NCI-H2107 treated with DMSO at 0.1 percent for 48 hours (cell line): ENCODE measurements around the gene FZD10.

Source experiments
- DNase-seq: peaks from one replicate; lab custom pipeline; 2025; ENCODE audit not compliant: unreplicated experiment; lab: John Stamatoyannopoulos, UW

The FZD10 gene

DNA sequence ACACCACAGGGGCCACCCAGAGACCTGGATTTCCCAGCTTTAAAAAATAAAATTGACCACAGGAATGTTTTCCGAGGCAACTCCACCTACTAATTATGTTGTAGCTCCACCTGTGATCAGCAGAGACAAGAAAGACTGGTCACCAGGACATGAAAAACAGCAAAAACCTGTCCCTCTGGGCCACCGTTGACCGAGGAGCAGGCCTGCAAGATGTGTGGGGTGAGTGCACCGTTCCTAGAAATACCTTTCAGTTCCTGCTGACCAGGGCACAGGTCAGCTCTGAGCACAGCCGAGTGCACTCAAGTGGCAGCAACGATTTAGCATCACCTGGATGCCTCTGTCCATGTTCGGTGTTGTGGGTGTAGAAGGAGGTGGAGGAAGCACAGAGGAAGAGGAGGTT, 16.9 kb downstream of the FZD10 start:
- no peak for DNase-seq

DNA sequence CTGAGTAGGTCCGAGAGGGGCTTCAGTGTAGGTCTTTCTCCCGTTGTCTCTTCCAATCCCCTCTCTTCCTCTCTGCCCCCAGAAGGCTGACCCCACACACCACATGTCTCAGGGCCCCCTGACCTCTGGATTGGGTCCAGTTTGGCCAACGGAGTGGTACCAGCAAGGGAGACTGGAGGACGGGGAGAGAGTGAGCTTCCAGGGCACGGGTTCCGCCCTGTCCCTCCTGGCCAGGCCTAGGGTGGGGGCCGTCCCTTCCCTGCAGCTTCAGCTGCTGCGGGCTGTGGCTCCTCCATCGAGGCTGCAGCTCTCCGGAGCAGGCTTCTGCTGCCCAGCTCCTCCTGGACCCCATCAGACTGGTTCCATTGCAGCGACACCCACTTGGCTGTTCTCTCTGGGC, 17.4 kb downstream of the FZD10 start:
- DNase-seq: no peak

DNA sequence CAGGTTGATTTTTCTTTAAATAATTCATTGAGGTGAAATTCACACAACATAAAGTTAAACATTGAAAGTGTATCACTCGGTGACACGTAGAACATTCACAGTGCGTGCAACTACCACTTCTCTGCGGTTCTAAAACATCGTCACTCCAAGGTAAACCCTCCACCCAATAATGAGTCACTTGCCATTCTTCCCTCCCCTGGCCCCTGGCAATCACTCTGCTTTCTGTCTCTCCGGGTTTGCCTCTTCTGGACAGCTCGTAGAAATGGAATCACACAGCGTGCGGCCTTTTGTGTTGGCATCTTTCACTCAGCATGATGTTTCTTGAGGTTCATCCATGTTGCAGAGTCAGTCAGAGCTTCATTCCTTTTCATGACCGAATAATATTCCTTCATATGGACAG, 18.9 kb downstream of the FZD10 start:
- no peak for DNase-seq

DNA sequence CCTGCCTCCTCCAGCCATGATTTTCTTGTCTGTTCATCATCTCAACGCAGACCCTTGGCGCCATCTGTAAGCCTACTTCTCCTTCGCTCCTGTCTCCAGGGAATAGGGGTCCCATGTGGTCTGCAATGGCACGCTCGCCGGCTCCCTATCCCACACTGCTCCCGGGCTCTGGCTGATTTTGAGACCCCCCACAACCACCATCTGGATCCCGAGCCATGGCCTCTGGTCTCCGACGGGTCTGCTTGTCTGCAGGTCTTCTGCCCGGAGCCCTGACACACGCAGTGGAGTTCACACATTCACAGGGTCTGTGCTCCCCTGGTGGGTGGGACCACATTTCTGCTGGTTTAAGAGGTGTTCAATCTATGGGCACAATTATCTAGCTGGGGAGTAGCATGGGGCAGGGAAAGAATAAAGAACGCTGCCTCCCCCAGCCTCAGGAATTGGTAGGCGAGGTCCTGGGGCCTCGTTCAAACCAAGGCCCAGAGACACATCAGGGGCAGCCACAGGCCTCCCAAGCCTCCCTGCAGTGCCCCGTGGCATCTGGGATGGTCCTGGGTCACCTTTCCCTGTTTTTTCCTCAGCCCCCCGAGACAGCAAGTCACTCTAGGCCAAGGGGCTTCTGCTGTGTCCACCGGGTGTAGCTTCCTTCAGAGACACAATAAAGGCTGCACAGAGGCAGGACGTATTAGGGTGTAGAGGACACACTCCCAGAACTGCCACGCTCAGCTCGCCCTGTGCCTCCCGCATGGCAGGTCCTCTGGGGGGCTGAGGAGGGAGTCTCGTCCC, 21.5 kb downstream of the FZD10 start:
- DNase-seq: no peak

DNA sequence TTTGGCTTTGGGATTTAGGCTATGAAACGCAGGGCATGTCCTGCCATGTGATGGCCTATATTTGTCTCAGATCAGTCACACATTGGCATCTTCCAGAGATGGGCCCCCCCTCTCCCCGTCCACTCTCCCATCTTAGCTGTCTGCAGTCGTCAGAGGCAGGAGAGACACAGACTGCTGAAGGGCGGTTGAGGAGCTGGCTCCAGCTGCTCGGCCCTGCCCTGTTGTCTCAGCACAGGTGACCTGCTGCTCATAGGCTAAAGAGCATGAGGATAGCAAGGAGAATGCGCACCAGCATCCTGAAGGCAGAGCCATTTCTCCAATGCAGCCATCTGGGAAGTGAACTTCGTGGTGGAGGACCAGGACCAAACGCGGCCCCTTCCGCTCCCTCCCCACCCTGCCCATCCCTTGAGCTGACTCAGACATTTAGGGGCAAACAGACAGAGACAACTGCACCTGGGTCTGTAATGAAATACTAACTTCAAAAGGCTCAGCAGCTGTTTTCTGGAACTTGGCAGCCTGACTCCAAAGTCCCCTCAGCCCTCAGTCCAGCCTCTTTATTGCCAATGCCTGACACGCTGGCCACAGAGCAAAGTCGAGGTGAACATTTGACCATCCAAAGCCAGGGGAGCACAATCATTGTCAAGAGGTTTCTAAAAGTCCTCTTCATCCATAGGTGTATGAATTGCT, 22.3 kb downstream of the FZD10 start:
- no peak for DNase-seq

DNA sequence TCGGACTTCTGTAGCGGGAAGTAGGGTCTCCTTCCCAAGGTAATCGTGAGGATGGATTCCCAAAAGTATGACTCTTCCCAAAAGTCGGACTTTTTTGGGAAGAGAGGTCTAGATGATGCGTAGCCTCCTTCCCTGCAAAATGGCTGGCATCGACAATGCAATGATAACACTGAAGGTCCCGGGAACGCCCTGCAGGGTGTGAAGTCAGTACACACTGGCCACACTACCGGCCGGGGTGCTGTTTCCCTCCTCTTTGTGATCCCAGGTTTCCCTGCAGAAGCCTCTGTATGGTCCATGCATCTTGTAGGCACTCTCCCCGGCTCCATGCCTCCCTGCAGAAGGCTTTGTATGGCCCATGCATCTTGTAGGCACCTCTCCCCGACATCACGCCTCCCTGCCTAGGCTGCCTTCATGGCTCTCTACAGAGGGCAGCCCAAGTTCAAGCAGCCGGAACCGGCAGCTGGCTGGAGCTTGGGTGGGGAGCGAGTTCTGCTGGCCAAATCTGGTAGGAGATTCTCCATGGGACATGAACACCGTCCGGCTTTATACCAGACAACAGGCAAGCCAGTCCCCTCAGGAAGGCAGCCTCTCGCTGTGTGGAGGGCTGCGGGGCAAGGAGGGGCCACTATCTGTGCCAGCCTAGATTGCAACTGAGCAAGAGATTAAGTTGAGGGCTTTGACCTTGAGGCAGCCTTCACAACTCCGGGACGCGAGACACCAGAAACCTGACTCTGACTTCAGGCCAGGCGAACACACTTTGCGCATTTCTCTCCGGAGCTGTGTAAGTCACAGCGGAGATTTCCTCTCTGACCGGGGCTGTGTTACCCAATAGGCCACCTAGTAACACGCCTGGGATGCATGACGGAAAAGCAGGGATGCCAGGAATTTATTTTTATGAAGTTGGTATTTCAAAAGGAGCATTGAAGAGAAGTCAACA, 23.5 kb downstream of the FZD10 start:
- no peak for DNase-seq

DNA sequence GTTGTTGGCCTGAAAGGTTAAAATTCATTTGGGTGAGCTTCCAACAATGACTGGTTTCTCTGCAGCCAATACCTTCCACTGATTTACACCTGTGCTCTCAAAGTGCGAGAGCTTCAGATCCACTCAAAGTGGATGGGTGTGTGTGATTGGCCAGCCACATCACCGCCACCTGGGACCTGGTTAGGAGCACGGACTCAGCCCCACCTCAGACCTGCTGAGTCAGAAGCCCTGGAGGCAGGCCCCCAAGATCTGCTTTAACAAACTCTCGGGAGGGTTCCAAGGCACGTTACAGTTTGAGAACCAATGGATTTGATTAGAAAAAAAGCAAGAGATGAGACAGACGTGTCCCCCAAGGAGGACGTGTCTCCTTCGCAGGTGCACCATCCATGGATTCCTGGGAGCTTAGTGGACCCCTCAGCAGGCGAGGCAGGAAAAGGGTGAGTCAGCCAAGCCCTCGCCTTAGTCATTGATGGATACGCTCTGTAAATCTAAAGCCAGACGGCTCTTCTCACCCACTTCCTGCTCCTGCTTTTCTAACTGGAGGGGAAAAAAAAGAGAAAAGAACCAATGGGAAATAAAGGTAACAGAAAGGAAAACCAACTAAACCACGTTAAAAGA, 24.5 kb downstream of the FZD10 start:
- no peak for DNase-seq

DNA sequence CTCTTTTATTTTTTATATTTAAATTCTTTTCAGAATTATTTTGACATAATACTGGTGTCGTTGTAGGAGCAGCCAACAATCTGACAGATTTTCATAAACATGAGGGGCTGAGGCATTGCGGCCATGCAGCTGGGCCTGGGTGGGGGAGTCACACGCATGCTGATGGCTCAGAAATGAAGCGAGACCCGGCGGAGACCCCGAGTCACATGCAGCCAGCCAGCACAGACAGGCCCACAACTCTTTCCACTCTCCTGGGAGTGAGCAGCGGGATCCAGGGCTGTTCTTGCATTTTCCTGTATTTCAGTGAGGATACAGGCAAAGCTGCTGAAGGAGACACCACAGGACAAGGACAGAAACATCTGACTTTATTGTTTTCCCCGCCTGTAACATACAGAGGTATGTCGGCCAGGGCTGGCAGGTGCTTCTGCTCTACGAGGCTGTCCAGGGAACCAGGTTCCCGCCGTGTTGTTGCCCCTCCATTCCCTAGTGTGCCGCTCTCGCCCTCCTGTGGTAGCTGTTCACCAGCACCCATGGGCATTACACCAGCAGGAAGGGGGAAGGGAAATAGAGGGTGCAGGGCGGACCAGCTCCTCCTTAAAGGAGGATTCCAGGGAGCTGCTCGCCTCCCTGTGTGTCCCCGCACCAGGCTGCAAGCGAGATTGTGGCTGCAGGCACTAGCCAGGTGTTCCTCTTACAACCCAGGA, 30.5 kb downstream of the FZD10 start:
- DNase-seq: no peak

DNA sequence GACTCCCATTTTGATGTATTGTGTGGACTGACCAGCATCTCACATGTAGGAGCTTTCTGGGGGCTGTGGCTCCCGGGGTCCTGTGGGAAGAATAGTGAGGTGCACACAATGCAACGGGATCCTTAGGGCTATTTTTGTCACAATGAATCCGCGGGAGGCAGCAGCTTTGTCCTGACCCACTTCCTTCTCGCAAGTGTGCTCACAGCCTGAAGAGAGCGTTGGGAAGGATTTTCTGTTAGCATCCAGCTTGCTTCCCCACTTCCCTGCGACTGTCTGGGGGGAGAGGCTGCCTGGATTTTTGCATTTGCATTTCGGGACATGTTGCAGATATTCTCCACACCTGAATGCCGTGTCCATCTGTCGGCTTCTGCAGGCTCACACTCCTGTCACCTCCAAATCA, 31.9 kb downstream of the FZD10 start:
- DNase-seq: no peak

DNA sequence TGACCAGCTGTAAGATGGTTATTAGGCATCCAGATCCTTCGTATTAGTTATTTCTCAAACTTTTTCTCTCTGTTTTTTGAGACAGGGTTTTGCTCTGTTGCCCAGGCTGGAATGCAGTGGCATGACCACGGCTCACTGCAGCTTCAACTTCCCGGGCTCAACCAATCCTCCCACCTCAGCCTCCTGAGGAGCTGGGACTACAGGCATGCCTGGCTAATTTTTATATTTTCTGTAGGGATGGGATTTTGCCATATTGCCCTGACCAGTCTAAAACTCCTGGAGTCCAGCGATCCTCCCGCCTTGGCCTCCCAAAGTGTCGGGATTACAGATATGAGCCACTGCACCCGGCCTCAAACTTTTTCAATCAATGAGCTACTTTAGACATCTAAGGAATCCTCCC, 33.1 kb downstream of the FZD10 start:
- no peak for DNase-seq

DNA sequence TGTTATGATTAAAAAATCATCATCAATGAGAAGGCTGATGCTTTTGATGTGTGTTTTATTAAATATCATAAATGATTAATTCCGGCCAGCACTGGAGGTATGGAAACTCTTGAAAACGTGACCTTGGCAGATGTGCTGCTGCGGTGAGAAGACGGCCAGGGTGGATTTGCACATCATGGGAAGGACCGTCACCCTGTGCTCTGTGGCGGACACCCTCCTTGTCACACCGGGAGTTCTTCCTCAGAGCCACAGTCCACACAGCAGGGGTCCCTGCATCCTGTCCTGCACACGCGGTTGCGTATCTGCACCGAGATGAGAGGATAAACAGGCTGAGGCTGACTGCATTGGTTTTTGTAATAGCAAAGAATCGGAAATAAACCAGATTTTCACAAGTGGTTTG, 33.5 kb downstream of the FZD10 start:
- DNase-seq: no peak

DNA sequence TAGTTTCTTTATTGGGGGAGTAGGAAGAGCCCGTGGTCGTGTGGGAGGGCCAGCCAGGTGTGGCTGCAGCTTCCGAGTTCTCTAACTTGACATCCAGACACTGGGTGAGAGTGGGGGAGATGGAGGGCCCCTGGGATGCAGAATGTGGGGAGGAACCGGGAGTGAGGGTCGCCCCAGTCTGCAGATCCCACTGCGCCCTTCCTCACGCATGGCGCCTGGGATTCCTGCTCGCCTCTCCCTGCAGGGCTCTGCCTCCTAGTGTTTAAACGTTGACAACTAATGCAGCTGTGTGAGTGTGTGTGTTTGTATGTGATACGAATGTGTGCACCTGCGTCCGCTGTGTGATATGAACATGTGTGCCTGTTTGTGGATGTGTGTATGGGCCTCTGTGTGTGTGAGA, 34.6 kb downstream of the FZD10 start:
- DNase-seq: no peak

DNA sequence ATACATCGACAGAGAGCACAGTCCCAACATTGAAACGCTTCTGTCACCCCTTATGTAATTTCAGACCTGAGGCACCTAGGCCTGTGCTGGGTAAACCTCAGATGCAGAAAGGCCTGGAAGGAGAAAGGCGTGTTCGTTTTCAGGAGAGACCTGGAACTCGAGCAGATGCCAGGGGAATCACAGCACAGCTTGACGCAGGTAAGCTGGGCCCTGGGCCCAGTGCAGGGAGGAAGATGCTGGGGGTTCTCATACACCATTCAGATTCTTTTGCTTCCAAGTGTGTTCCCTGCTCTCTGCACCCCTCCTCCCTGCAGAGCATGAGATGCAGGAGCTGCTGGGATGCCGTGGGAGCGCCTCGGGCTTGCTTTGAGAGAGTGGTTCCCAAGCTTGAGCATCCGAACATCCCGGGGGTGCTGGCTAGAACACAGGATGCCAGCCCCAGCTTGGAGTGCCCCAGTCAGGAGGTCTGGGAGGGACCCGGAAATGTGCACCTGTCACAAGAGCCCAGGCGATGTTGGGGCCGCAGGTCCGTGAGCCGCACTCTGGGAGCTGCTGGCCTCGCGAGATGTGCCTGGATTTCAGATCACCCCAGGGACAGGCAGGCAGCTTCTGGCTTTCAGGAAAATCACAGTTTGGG, 35.9 kb downstream of the FZD10 start:
- no peak for DNase-seq

DNA sequence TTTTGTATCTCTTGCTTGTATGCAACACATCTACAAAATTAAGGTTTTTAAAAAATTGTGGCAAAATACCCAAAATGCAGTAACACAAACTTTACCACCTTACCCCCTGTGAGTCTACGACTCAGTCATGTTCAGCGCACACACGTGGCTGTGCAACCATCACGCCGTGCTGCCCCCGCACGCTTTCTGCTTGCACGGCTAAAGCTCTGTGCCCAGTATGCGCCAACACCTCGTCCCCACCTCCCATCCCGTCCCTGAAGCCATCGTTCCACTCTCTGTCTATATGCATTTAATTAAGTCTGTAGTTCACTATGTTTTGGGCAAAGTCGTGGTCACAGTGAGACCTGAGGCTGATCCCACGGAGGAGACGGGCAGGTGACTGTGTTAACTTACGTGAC, 36.4 kb downstream of the FZD10 start:
- DNase-seq: no peak

DNA sequence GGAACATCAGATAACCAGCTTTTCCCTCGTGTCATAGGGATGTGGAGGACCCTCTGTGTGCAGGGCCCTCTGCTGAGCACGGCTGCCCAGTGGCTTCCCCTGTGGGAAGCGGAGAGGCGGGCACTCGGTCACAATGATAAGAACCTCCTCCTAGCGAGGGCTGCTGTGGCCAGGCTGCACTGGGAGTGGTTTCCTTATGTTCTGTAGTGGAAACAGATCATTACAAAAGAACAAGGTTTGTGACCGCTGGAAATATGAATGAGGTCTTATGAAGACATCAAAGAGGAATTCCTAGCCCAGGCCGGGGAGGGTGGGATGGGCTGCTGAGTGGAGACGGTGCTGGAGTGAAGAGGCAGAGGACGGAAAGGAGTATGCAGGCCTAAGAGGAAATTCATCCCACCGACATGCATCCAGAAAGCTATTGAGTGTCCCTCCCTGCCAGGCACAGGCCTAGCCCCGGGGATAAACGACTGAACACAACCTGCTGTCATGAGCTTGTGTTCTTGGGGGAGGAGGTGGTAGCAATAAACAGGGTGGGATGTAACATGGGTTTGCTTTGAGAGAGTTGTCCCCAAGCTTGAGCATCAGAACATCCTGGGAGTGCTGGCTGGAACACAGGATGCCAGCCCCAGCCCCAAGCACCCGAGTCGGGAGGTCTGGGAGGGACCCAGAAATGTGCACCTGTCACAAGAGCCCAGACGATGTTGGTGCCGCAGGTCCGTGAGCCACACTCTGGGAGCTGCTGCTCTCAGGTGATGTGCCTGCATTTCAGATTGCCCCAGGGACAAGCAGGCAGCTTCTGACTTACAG, 37.5 kb downstream of the FZD10 start:
- DNase-seq: no peak

DNA sequence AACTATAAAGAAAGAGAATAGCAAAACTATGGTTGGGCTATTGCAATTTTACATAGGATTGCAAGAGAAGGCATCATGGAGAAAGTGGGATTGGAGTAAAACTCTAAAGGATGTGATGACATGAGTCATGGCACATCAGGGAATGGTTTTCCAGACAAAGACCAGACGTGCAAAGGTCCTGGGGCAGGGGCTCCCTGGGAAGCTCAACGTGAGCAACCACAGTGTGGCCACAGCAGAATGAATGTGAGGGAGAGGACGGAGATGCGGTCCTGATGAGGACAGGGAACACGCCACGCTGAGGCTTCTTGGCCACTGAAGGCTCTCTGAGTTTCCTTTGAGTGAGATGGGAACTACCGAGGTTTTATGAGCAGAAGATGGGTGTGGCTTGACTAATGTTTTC, 38.2 kb downstream of the FZD10 start:
- DNase-seq: no peak

DNA sequence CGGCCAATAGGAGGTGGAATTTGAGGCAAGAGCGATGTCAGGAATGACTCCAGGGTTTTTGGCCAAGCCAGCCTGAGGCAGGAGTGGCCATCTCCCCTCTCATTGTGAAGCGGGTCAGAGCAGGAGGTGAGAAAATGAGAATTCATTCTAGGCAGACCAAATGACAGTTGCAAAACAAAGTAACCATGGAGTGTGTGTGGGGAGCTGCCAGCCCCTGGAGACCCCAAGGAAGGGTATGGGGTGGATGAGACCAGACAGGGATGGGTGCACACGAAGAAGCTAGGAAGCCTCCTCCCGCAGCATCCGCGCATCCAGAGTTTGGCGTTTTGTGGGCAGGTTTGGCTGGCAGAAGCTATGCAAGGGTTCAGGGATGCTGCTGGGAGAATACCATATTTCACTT, 38.8 kb downstream of the FZD10 start:
- DNase-seq: no peak

DNA sequence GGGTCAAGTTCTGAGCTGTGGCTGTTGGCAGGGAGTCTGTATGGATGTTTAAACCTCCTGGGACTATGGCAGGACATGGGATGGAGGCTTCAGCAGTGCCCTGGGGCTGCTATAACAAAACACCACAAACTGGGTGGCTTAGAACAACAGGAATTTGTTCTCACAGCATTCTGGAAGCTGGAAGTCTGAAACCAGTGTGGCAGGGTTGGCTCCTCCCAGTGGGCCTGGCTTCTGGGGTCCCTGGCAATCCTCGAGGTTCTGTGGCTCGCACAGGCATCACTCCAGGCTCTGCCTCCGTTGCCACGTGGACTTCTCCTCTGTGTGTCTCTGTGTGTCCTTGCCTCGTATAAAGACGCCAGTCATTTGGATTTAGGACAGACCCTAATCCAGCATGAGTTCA, 39.9 kb downstream of the FZD10 start:
- DNase-seq: no peak

DNA sequence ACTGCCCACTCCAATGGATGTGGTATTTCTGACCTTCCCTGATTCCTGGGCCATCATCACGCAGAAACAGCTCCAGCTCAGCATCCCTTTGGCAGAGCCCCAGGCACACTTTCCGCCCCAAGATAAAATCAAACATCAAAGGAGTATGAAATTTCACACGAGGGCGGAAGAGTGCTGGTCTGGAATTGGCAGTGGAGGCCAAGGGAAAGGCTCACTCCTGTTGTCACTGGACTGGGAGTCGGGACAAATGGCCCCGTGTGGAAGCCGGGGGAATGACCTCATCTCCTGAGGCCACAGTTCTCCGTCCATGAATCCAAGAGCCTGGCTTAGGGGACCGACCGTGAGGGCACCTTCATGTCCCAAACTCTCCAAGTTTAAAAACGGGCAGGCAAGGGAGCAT, 40.9 kb downstream of the FZD10 start:
- DNase-seq: no peak
